Measurements from ENCODE around the gene ZC3H10.

- no peak for TF ChIP-seq EZH2 (IDR thresholded peaks at IDR 0.05; ENCODE audit: low read depth)
- TF ChIP-seq, protein P1, sequence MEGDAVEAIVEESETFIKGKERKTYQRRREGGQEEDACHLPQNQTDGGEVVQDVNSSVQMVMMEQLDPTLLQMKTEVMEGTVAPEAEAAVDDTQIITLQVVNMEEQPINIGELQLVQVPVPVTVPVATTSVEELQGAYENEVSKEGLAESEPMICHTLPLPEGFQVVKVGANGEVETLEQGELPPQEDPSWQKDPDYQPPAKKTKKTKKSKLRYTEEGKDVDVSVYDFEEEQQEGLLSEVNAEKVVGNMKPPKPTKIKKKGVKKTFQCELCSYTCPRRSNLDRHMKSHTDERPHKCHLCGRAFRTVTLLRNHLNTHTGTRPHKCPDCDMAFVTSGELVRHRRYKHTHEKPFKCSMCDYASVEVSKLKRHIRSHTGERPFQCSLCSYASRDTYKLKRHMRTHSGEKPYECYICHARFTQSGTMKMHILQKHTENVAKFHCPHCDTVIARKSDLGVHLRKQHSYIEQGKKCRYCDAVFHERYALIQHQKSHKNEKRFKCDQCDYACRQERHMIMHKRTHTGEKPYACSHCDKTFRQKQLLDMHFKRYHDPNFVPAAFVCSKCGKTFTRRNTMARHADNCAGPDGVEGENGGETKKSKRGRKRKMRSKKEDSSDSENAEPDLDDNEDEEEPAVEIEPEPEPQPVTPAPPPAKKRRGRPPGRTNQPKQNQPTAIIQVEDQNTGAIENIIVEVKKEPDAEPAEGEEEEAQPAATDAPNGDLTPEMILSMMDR (conservative IDR thresholded peaks at IDR 0.05), result no peak
These were observed 43.7 kb upstream of the ZC3H10 start for GRCh38 chr12:56074396-56074795.
